GM21717 (cell line): Measurements from ENCODE around the gene TGFB2.

Source experiments
- ATAC-seq: cut with Tn5 transposase; IDR thresholded peaks from one replicate; pipeline ENCODE4 v1.9.1; 2021; ENCODE audit warnings: mild to moderate bottlenecking, moderate library complexity; ENCODE audit not compliant: unreplicated experiment

Gene TGFB2

DNA sequence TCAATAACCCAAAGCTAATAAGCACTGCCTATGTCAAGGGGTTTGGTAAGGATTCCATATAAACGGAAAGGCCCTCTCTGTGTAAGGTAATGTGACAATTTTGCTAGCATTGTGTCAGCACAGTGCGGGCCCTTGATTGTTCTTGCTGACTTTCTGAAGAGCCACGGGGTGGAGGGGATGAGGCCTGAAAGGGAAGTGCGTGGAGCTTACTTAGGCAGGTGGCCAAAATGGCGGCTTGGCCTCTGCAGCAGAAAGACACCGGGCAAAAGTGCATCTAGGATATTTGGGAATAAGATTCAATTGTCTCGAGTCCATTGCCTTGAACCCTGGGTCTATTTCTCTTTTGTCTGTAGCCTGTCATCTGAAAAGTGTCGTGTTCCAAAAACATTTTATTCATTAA is 114.3 kb downstream of the TGFB2 start:
- ATAC-seq: no peak

DNA sequence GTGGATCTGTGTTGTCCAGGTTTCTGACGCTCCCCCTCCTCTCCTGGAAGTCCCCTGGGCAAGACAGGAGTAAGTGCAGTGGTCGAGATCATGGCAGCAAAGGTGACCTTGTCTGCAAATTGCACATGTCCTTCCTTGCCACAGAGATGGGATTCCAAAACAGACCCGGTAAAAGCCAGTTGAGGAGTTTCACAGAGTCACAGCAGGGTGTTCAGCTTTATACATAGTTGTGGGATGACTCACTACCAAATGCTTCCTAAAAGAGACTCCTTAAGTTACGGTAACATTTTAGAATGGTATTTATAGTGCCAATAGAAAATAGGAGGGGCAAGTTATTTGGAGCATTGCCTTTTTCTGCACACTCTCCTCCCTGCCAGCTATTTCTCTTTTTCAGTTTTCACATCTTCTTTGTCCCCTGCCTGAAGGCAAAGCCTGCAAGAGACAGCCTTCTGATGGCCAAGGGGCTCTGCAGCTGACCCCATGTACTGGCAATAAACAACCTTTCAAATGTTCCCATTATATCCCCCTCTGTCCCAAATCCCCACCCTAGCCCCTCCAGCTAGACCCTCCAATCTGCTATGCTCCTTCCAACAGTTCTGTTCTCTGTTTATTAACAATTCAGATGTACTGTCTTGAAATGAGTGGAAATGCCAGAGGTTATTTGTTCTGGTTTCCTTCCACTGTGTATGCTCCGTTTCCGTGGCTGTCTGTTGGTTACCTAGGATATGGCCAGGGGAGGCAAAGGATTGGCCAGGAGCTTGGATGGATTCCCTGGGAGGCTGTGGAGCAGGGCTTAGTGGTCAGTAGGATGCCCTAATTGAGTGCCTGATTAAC is 115.0 kb downstream of the TGFB2 start:
- ATAC-seq: peak; percentile 72

DNA sequence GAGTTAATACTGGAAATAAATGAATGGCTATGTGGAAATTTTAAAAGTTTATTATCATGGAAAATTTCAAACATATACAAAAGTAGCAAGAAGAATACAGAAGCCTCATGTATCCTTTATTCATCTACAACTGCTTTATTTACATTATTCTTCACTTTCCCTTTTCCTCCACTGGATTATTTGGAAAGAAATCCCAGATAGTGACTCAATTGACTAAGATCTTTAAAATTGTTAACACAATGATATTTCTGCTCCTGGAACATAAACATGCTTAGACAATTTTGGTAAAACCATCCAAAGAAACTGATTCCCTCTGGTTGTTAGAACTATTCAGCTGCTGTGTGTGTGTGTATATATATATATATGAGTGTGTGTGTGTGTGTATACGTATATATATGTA is 116.2 kb downstream of the TGFB2 start:
- no peak for ATAC-seq

DNA sequence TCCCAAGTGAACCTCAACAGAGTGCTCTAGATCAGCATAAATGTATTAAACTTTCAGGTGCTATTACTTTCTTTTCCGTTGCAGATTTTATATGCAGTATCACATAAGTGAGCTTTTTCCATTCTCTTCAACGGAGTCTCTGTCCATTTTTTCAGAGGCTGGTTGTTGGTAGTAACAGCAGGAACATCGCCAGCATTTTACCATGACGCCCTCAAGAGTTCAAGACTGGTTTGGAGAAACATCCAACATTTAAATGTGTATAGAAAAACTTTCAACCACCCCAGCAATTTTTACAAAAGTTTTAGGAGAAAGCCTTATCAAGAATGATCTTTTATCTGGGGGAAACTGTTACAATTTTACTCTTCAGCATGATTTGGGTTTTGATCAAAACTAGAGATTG is 117.0 kb downstream of the TGFB2 start:
- ATAC-seq: no peak

DNA sequence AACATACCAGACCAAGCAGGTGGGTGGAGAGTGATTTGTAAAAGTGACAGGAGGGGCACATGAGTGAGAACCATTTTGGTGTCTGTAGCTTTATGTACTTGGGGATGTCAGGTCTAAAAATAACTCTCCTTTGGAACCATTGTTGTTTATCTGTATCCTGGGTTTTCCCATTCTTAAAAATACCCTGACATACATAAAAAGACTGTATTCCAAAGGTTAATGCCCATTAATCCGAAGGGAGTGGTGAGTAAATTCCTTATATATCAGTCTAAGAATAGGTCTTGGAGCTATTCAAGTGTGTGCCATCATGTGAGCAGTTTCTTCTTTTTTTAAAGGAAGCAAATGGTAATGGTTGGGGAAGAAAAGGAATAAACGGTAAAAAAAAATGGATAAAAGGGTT is 117.5 kb downstream of the TGFB2 start:
- no peak for ATAC-seq

DNA sequence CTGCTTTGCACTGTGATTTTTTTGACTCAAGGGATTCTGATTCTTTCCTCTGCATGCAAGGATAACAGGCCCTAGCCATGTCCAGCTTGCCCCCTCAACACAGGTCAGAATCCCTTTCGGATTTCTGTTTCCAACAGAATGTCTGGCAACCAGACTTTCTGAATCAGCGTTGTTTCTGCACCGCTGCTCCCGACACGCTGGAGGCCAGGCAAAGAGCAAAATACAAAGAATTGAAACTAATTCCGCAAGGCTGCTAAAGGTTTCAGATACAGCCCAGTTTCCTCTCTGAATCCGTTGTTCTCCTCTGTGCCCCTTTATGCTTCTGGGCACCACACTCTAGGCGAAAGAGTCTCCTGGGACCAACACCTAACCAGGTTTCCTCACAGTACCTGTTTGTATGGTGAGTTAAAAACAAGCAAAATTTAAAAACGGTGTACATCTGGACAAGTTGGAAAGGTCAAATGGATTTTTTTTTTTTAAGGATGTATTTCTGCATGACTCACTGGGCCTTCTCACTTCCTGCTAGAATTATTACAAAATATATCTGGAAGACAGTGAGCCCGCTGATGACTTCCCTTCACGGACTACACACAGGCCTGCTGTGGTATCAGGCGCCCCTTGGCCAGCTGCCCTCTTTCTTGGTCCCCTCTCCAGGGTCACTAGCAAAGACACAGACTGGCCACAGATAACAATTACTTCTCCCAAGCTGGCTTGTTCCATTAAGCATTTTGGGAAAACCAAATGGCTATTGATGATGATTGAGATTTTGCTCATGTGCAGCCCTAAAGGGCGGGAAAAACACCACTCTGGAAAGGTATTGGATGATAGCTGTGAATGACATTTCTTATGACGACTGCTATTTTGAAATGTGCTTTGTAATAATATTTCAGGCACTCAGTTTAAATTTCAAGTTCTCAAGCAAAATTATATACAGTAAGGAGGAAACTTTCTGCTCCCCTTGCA is 118.3 kb downstream of the TGFB2 start:
- no peak for ATAC-seq

DNA sequence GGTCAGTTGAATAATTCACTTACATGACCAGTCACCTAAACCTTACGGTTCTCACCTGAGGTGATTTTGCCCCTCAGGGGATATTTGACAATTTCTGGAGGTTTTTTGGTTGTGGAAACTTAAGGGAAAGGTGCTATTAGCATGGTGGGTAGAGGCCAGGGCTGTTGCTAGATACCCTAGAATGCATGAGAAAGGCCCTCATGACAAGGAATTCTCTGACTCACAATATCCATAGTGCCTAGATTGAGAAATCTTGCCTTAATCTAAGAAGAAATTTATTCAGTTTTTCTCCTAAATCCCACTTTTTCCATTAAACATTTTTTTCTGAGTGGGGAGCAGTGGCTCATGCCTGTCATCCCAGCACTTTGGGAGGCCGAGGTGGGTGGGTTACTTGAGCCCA is 119.7 kb downstream of the TGFB2 start:
- no peak for ATAC-seq

DNA sequence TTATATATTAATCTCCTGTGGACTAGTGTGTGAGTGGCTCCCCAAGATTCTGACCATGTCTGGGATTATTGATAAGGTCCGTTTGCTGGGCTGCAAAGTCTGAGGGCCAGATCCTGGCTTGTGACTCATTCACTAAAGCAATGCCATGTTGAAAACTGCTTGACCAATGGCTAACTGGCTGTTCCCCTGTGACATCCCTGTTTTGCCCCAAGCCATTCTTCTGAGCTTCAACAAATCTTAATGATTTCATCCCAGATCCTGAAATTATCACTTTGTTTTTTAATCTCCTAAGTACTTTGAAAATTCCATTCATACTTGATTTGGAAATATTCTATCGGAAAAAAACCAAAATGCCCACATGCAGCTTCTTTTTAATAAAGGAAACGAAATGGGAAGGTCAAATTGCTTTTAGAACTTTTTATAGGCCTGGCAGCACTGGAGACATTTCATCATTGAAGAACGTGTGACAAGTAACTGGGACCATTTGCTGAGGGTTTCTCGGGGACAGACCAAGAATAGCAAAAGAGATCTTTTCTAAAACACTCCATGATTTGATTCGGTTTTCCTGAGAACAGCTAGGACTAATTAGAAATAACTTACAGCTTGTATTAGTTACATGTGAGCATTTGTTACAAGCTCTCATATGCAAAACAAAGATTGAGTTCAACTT is 121.3 kb downstream of the TGFB2 start:
- ATAC-seq: no peak

DNA sequence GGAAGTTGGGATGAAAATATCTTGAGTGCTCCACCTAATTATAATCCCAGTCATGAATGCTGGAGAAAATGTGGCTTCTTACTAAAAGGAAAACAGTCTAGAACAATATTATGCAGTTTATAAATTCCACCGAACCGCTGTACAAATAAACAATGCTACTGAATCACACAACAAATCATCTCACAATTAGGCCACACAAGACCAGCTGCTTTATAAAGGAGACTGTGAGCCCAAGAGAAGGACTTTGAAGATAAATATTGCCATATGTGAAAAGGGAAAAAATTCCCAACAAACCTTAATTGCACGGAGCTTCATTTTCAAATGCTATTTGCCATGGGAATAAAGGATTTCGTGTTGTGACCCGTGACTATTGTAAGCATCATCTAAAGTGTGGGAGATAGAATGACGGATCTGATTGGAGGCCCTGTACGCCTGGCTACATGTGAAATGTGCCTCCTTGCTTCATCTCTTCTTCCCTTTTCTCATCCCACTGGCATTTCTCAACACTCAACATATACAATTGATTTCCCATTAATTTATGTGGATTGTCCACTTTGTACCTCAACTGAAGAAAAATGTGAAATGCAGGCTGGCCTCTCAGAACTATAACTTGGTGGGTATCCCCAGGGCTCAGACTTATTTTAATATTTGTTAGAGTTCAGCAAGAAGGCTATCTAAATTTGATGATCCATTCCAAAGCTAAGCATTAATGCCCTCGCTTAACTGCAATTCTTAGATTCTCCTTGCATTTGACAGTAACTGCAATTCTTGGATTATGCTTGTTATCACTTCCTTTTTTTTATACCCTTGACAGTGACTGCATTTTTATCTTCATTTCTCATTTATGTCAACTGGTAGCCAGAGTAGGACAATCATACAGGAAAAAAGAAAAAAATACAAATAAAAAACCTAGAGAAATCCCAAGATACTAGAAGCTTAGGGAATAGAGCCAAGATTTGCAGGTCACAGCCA is 122.3 kb downstream of the TGFB2 start:
- no peak for ATAC-seq

DNA sequence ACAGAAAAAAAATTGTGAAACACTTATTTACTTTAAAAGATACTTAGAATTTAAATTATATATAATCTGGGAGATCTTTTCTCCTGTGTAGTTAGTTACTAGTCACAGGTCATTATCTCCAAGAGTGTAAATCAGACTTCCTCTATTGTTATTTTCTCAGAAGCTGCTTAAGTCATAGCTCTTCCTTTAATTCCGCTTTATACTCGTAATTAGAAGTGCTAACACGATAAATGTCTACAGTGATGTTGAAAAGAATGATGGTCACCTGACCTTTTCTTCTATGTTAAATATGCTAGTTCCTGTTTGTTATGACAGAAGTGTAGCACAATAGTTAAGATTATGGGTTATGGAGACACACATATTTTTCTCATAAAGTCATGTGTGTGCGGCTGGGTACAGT is 123.6 kb downstream of the TGFB2 start:
- ATAC-seq: no peak

DNA sequence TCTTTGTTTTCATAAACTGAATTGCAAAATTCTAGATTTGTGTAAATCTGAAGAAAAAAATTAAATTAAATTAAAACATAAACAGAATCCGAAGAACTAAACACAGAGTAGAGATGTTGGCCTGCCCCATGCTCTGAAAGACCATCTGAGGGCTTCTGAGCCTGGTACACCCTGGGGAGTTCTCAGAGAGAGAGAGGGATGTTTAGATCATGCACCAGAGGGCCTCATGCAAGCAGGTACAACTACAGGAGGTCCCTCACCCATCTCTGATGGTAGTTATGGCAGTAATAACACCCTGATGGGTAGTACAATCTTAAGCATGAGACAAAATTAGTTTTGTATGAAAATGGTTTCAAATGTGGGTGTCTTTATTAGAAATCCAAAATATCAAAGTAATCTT is 127.7 kb downstream of the TGFB2 start:
- no peak for ATAC-seq

DNA sequence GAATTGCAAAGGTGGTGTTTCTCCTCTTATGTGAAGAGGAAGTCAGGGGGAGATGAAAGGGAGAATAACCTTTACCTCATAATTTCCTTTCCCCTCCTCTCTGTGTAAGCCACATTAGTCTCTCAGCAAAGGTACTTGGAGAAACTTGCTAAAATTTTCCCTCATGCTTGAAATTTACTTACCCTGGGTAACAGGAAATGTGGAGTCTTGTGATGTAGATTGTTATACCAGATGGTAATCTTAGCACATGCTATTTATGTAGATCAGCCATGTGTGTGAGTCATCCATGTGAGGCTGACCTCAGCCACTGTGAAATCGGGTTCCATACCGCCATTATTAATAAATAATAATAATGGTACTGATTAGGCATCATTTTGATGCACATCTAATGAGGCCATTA is 128.4 kb downstream of the TGFB2 start:
- ATAC-seq: no peak

DNA sequence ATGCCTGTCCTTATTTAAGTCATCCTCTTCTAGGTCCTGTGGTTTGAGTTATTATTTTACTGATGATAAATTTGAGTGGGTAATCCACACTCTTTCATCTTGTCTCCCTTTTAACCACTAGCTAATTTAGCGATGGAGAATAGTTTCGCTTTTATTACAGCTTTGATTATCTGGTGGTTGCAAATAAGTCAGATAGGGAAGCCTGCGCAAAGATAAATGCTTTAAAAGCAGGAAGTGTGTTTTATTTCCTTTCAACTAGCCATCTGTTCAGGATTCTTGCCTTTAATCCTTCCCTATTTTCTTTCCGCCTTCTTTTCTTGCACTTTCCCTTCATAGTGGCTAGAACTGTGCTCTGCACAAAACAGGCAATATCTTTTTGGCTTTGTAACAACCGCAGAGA is 129.0 kb downstream of the TGFB2 start:
- ATAC-seq: no peak

DNA sequence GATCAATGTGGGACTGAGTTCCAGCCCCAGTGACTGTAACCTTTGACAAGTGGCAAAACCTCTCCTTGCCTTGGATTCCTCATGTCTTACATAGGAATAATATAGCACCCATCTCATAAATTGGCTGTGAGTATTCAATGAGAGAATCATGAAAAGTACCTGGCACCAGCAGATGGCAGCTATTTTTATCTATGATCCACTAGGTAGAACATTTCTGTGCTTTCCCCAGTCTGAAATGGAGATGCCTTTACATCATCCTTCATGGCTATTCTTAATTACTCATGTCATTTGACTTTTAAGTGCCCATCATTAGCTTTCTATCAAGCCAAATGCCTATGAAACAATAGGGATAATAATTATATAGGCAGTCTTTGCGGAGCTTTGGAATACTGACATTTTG is 130.1 kb downstream of the TGFB2 start:
- ATAC-seq: no peak

DNA sequence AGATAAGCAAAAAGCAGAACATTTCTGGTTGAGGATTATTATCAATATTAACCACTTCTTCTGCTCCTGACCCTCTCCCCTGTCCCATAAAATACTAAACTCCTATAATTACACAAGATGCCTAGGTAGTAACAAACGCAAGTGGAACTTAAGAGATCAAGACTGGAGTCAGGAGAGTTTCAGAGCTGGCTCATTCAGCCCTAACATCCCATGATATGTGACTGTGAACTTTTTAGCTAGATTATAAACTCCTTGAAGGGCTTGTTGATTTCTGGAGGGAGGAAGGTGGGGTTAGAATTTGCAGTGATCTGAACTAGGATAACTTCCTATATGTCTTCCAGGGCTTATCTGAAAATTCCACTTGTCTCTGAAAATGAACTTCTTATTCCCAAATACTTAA is 130.6 kb downstream of the TGFB2 start:
- no peak for ATAC-seq

DNA sequence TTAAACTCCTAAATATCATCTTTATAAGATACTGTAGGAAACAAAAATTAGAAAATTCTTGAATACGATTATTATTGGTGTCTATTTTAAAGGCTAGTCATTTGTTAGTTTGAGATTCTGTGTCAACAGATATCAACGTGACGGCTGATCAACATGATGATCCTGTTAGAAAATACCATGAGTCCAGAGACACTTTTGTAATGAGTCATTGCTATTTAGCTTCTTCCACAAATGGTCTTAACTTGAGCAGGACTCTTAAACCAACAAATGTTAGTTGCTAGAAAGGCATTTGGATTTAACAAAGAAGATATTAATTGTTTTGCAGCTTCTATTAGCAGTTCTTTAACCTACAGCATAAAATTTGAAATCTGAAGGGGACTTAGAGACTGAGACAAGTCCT is 131.2 kb downstream of the TGFB2 start:
- no peak for ATAC-seq

DNA sequence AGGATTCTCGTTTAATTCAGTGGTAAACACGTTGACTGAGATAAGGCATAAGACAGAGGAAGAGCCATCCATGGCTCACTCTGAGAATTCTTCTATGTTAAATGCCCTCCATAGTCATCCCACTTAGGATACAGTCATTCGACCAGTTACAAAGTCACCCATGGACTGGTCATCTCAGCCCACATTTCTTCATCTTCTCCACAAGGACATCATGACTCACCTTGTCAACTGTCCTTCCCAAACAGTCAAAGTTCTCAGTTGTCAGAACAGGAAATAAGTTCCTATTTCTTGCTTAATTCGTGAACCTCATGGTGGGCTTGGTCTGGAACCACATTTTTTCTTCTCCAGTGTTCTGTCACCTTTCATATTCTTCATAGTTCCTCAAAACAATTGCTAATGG is 133.2 kb downstream of the TGFB2 start:
- ATAC-seq: no peak

DNA sequence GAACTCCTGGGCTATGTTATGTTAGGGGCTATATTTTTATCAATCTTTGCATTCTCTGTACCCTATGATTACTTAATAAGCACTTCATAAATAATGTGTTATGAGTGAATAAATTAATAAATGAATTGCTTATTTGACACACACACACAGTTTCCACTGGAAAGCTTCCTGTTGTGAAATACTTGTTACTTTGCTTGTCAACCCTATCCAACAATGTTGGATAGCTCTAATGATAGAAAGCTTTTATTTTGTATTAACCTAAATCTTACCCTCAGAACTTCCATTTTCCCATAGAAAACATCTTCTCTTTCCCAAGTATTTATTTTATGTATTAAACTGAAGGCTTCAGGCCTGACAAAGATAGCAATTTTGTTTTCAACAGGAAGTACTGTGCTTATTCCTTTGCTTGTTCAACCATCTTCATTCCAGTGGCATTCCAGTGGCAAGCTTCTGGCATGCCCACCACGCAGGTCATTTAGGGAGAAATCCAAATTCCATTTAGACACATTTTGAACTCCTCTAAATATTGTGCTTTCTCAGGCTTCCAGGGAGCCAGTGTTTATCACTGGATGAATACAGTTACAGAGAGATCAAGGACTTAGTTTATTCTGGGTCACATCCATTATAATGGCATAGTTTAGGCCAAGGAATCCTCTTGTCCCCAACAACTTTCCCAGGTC is 134.4 kb downstream of the TGFB2 start:
- no peak for ATAC-seq

DNA sequence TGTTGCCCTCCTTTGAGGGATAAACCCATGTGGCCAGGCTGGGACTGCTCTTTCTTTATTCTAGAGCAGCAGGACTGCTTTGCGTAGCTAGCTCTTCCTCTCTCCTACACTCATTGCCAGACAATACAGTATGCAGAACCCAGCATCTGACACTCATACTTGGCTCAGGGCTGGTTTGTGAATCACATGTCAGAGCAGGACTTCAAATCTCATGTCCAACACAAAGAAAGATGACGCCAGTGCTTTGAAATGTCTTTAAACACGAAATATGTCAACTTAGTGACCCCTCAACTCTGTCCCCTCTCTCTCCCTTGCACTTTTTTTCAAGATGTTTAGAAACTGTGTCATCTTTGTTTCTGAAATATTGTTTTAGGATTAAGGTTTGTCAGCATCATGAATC is 135.0 kb downstream of the TGFB2 start:
- no peak for ATAC-seq

DNA sequence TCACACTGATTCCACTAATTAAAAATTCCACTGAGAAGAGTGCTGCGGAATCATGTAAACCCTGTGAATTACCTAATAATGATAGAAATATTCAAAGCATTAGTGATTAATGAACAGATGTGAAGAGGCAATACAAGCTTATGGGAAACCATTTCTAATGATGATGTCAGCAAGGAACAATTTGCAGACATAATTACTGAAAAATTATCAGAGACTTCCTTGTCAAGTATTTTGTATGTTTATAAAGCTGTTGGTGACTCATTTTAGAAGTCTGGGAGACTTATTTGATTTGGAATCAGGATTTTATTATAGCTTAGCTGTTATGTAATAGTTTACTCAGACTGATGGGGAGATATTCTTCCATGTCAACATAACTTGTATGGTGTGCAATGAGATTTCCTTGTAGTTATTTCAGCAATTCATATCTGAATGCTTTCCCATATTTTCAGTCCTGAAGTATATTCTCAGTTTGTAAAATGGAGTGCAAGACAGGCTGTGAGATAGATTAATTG is 135.5 kb downstream of the TGFB2 start:
- no peak for ATAC-seq
